Fibroblast of lung (primary cell): ENCODE data around the gene PTPN21. TPM values are rescaled to one million over a fixed set of nuclear protein-coding genes. Genes with fewer than 3 reads are reported as not detected.

Source experiments
- DNase-seq, 2 donors: peaks; one replicate each; pipeline versions ENCODE4 v3.0.0 to v3.0.0-alpha.2; 2010; ENCODE audit warnings: low read depth in 2 of 2
- H2AFZ ChIP-seq: 2 replicates; pipeline ENCODE4 v1.5.1; 2012; ENCODE audit warnings: low read length, control low read depth, inconsistent platforms
- H3K27ac ChIP-seq: 2 replicates; pipeline ENCODE4 v1.5.1; 2011; ENCODE audit warnings: low read length, control low read depth; ENCODE audit not compliant: insufficient read depth
- H3K27me3 ChIP-seq: 2 replicates; pipeline ENCODE4 v1.5.1; 2011; ENCODE audit warnings: mild to moderate bottlenecking, low read length; ENCODE audit not compliant: control insufficient read depth, insufficient read depth
- H3K36me3 ChIP-seq: 2 replicates; pipeline ENCODE4 v1.5.1; 2011; ENCODE audit warnings: low read length; ENCODE audit not compliant: control insufficient read depth, insufficient read depth
- H3K4me1 ChIP-seq: 2 replicates; pipeline ENCODE4 v1.5.1; 2011; ENCODE audit warnings: low read length; ENCODE audit not compliant: control insufficient read depth, insufficient read depth; ENCODE audit errors: extremely low read depth
- H3K4me2 ChIP-seq: 2 replicates; pipeline ENCODE4 v1.5.1; 2011; ENCODE audit warnings: low read length, control low read depth; ENCODE audit not compliant: insufficient read depth; ENCODE audit errors: extremely low read depth
- H3K4me3 ChIP-seq, 4 experiments: fragments of 200-600 bp in 1 of 4; sonication (generic) in 1 of 4; replicated peaks in 1 of 4; 2 replicates each; pipeline ENCODE4 v1.5.1; 2011 to 2016; ENCODE audit warnings: low read length in 4 of 4, low read depth in 3 of 4, mild to moderate bottlenecking in 3 of 4, control low read depth in 2 of 4, inconsistent platforms in 1 of 4, mixed read lengths in 1 of 4; ENCODE audit not compliant: insufficient read depth in 1 of 4; ENCODE audit errors: control extremely low read depth in 1 of 4
- H3K79me2 ChIP-seq: 2 replicates; pipeline ENCODE4 v1.5.1; 2012; ENCODE audit warnings: mild to moderate bottlenecking, low read length, inconsistent platforms; ENCODE audit not compliant: control insufficient read depth, insufficient read depth
- H3K9ac ChIP-seq: 2 replicates; pipeline ENCODE4 v1.5.1; 2011; ENCODE audit warnings: mild to moderate bottlenecking, low read length, control low read depth; ENCODE audit not compliant: insufficient read depth
- H3K9me3 ChIP-seq: 2 replicates; pipeline ENCODE4 v1.5.1; 2012; ENCODE audit warnings: low read depth, low read length; ENCODE audit not compliant: control insufficient read depth, insufficient read depth
- H4K20me1 ChIP-seq: 2 replicates; pipeline ENCODE4 v1.5.1; 2011; ENCODE audit warnings: low read length; ENCODE audit not compliant: control insufficient read depth, insufficient read depth; ENCODE audit errors: extremely low read depth
- CTCF ChIP-seq, 2 donors: IDR thresholded peaks in 1 of 2; conservative IDR thresholded peaks in 1 of 2; 1 replicate in 1 of 2; 2 replicates in 1 of 2; pipeline ENCODE4 v1.5.1; 2011 to 2012; ENCODE audit warnings: low read length in 2 of 2, control low read depth in 1 of 2, inconsistent platforms in 1 of 2, low read depth in 1 of 2, mild to moderate bottlenecking in 1 of 2
- EZH2 ChIP-seq: IDR thresholded peaks from 2 replicates; pipeline ENCODE4 v1.5.1; 2012; ENCODE audit warnings: low read length, control low read depth, mild to moderate bottlenecking; ENCODE audit errors: missing control alignments
- polyA plus RNA-seq, 2 donors: library from polyadenylated mRNA; depleted of rRNA in 1 of 2; stranded (reverse) in 1 of 2; unstranded in 1 of 2; fragments of >200 nt; gene quantifications; 2 replicates each; pipeline ENCODE4 v1.2.1, GENCODE V29; 2011 to 2012; ENCODE audit warnings: missing spikeins in 1 of 2
- total RNA-seq: library from RNA; depleted of rRNA; stranded (reverse); fragments of >200 nt; gene quantifications from 2 replicates; pipeline ENCODE4 v1.2.1, GENCODE V29; 2014

Gene PTPN21
- total and polyA plus RNA-seq, 2 donors (not counting 1 experiment from before 2014, with no cell fraction given): 13.2 to 13.7 TPM

- Histone ChIP-seq H3K4me2 (no peak overlapping the region), H3K4me1 (no peaks in the 10 kb centered on the region), H4K20me1 (no peaks in the 10 kb centered on the region), H3K9me3 (no peaks in the 10 kb centered on the region), H3K9ac (no peak overlapping the region), H3K27ac (no peak overlapping the region), H3K79me2 (no peaks in the 10 kb centered on the region), H3K36me3 (peaks cover 3% of the 10 kb centered on the region), H2AFZ (no peak overlapping the region), H3K4me3 (no peak overlapping the region), H3K27me3 (no peaks in the 10 kb centered on the region)
- DNase-seq: no peak
- TF ChIP-seq CTCF (conservative IDR thresholded peaks at IDR 0.05 in 1 of 2, IDR thresholded peaks at IDR 0.05 in 1 of 2; ENCODE audit: low read depth in 1 of 2, low read length in 2 of 2) (no peak), EZH2 (no peak)
These were observed 66.7 kb downstream of the PTPN21 start for GRCh38 chr14:88488081-88488480.

GRCh38 chr14:88482524-88482923, 72.3 kb downstream of the PTPN21 start:
- Histone ChIP-seq H3K79me2 (no peaks in the 10 kb centered on the region), H3K9ac (no peak overlapping the region), H3K36me3 (peaks cover 17% of the 10 kb centered on the region), H2AFZ (no peak overlapping the region), H3K4me3 (no peak overlapping the region), H4K20me1 (no peaks in the 10 kb centered on the region), H3K4me2 (no peak overlapping the region), H3K27ac (no peak overlapping the region), H3K4me1 (no peaks in the 10 kb centered on the region), H3K9me3 (no peaks in the 10 kb centered on the region), H3K27me3 (no peaks in the 10 kb centered on the region)
- TF ChIP-seq EZH2 (no peak), CTCF (conservative IDR thresholded peaks at IDR 0.05 in 1 of 2, IDR thresholded peaks at IDR 0.05 in 1 of 2; ENCODE audit: low read depth in 1 of 2, low read length in 2 of 2) (no peak)
- DNase-seq: no peak

- Histone ChIP-seq H3K4me1 (no peaks in the 10 kb centered on the region), H3K36me3 (peaks cover 18% of the 10 kb centered on the region), H3K27me3 (no peaks in the 10 kb centered on the region), H2AFZ (no peak overlapping the region), H3K27ac (no peak overlapping the region), H3K9me3 (no peaks in the 10 kb centered on the region), H3K79me2 (no peaks in the 10 kb centered on the region), H3K9ac (no peak overlapping the region), H3K4me3 (no peak overlapping the region), H4K20me1 (no peaks in the 10 kb centered on the region), H3K4me2 (no peak overlapping the region)
- no peak for DNase-seq
- no peak for TF ChIP-seq CTCF (conservative IDR thresholded peaks at IDR 0.05 in 1 of 2, IDR thresholded peaks at IDR 0.05 in 1 of 2; ENCODE audit: low read depth in 1 of 2, low read length in 2 of 2)
- TF ChIP-seq EZH2: no peak
These were observed 73.0 kb downstream of the PTPN21 start for GRCh38 chr14:88481794-88482193.
